HEK293T (cell line): ENCODE measurements around the gene LSM14A.

Experiments
- CTCF ChIA-PET: fragments of 350-600 bp; formaldehyde crosslinking; extraction: SDS; loops from one replicate; lab custom pipeline; 2021; ENCODE audit warnings: antibody characterized with exemption, inconsistent platforms; lab: Yijun Ruan, JAX
- POLR2A ChIA-PET: fragments of 350-600 bp; formaldehyde crosslinking; extraction: SDS; loops from one replicate; lab custom pipeline; 2020; ENCODE audit warnings: antibody characterized with exemption, inconsistent platforms; lab: Yijun Ruan, JAX
- DNase-seq: peaks from one replicate; pipeline ENCODE4 v3.0.0; 2012; ENCODE audit warnings: mixed read lengths; ENCODE audit errors: extremely low spot score
- ARNT ChIP-seq: fragments of 450-650 bp; IDR thresholded peaks from 2 replicates; pipeline ENCODE4 v1.6.1; 2017; ENCODE audit warnings: mild to moderate bottlenecking
- BHLHE40 ChIP-seq: fragments of 450-650 bp; IDR thresholded peaks from 2 replicates; pipeline ENCODE4 v1.6.1; 2016; ENCODE audit warnings: mild to moderate bottlenecking, moderate library complexity, borderline replicate concordance
- CTBP1 ChIP-seq: fragments of 450-650 bp; IDR thresholded peaks from 2 replicates; pipeline ENCODE4 v1.6.1; 2016; ENCODE audit warnings: borderline replicate concordance
- ELF4 ChIP-seq: fragments of 450-650 bp; IDR thresholded peaks from 2 replicates; pipeline ENCODE4 v1.6.1; 2017; ENCODE audit warnings: antibody characterized with exemption
- FOXA1 ChIP-seq: fragments of 450-650 bp; IDR thresholded peaks from 2 replicates; pipeline ENCODE4 v1.6.1; 2016; ENCODE audit warnings: mild to moderate bottlenecking
- FOXK2 ChIP-seq: fragments of 450-650 bp; IDR thresholded peaks from 2 replicates; pipeline ENCODE4 v1.6.1; 2016; ENCODE audit warnings: mild to moderate bottlenecking
- FOXM1 ChIP-seq: fragments of 450-650 bp; IDR thresholded peaks from 2 replicates; pipeline ENCODE4 v1.6.1; 2017; ENCODE audit warnings: mild to moderate bottlenecking, borderline replicate concordance
- HDGF ChIP-seq: fragments of 450-650 bp; IDR thresholded peaks from 2 replicates; pipeline ENCODE4 v1.6.1; 2017; ENCODE audit warnings: antibody characterized with exemption, borderline replicate concordance
- L3MBTL2 ChIP-seq: fragments of 450-650 bp; conservative IDR thresholded peaks from 2 replicates; pipeline ENCODE4 v1.6.1; 2016; ENCODE audit warnings: mild to moderate bottlenecking
- LEF1 ChIP-seq: fragments of 450-650 bp; IDR thresholded peaks from 2 replicates; pipeline ENCODE4 v1.6.1; 2017; ENCODE audit warnings: mild to moderate bottlenecking, borderline replicate concordance
- NFRKB ChIP-seq: fragments of 450-650 bp; IDR thresholded peaks from 2 replicates; pipeline ENCODE4 v1.6.1; 2016; ENCODE audit warnings: mild to moderate bottlenecking, moderate library complexity
- PKNOX1 ChIP-seq: fragments of 450-650 bp; IDR thresholded peaks from 2 replicates; pipeline ENCODE4 v1.6.1; 2016
- SP1 ChIP-seq: fragments of 450-650 bp; IDR thresholded peaks from 2 replicates; pipeline ENCODE4 v1.6.1; 2017
- SUZ12 ChIP-seq: fragments of 450-650 bp; IDR thresholded peaks from 2 replicates; pipeline ENCODE4 v1.6.1; 2016; ENCODE audit warnings: mild to moderate bottlenecking
- TARDBP ChIP-seq: fragments of 450-650 bp; IDR thresholded peaks from 2 replicates; pipeline ENCODE4 v1.6.1; 2016
- ZNF384 ChIP-seq: fragments of 450-650 bp; IDR thresholded peaks from 2 replicates; pipeline ENCODE4 v1.6.1; 2016

Gene LSM14A

GRCh38 chr19:34220472-34221063 is 48.3 kb downstream of the LSM14A start:
- POLR2A ChIA-PET, result no interaction called here

GRCh38 chr19:34222386-34222785 is 50.1 kb downstream of the LSM14A start:
- ChIA-PET CTCF (no interaction called here), POLR2A (no interaction called here)
- DNase-seq, result no peak
- TF ChIP-seq LEF1 (no peak), NFRKB (no peak), TARDBP (no peak), L3MBTL2 (no peak), SUZ12 (no peak), FOXK2 (no peak), ZNF384 (no peak), SP1 (no peak), FOXM1 (no peak), PKNOX1 (no peak), HDGF (no peak), CTBP1 (no peak)

More at GRCh38 chr19:34220472-34221063, 48.3 kb downstream of the LSM14A start:
- peak; percentile 59 for DNase-seq
- TF ChIP-seq FOXK2 (0 out of 2 replicates have a peak, but pooled peaks have one; percentile 63), PKNOX1 (0 out of 2 replicates have a peak, but pooled peaks have one; percentile 44), L3MBTL2 (no peak), ELF4 (no peak), TARDBP (no peak), SUZ12 (no peak), ZNF384 (no peak), NFRKB (no peak), CTBP1 (no peak), SP1 (no peak)
- CTCF ChIA-PET, result interaction anchor here (1.1 kb wide), 1 partner anchor 25 kb away, joined by 3 read pairs; no protein-coding TSS in a partner anchor

GRCh38 chr19:34224996-34225658 is 52.8 kb downstream of the LSM14A start:
- no peak for DNase-seq
- ChIA-PET CTCF (interaction anchor here (0.6 kb wide), 1 partner anchor 9 kb away, joined by 3 read pairs; no protein-coding TSS in a partner anchor), POLR2A (interaction anchor here (1.8 kb wide), 1 partner anchor 53 kb away, joined by 5 read pairs; the partner anchor contains the start of gene LSM14A)
- TF ChIP-seq ARNT, result no peak
- TF ChIP-seq LEF1, result no peak
- TF ChIP-seq L3MBTL2, result no peak
- no peak for TF ChIP-seq HDGF
- no peak for TF ChIP-seq FOXK2
- TF ChIP-seq SP1, result no peak
- no peak for TF ChIP-seq SUZ12
- TF ChIP-seq CTBP1, result no peak
- TF ChIP-seq NFRKB, result no peak
- no peak for TF ChIP-seq FOXA1
- TF ChIP-seq ELF4, result no peak
- no peak for TF ChIP-seq BHLHE40

- no peak for TF ChIP-seq HDGF
- no peak for TF ChIP-seq FOXK2
- no peak for TF ChIP-seq BHLHE40
- no peak for TF ChIP-seq ELF4
- TF ChIP-seq ARNT, result no peak
- TF ChIP-seq TARDBP, result no peak
- TF ChIP-seq SUZ12, result no peak
- TF ChIP-seq FOXM1, result no peak
- TF ChIP-seq NFRKB, result no peak
- no peak for TF ChIP-seq ZNF384
- no peak for TF ChIP-seq LEF1
- TF ChIP-seq FOXA1, result no peak
- no peak for TF ChIP-seq SP1
- no peak for TF ChIP-seq CTBP1
- ChIA-PET CTCF (interaction anchor here (0.6 kb wide), 1 partner anchor 51 kb away, joined by 3 read pairs; no protein-coding TSS in a partner anchor), POLR2A (interaction anchor here (1.8 kb wide), 1 partner anchor 54 kb away, joined by 5 read pairs; the partner anchor contains the start of gene LSM14A)
- no peak for DNase-seq
Observed at GRCh38 chr19:34225659-34226015, 53.3 kb downstream of the LSM14A start.

GRCh38 chr19:34226036-34226435 is 53.7 kb downstream of the LSM14A start:
- ChIA-PET CTCF (interaction anchor here (0.6 kb wide), 2 partner anchors 27 to 52 kb away, joined by 3 read pairs; no protein-coding TSS in a partner anchor), POLR2A (interaction anchor here (1.8 kb wide), 1 partner anchor 54 kb away, joined by 5 read pairs; the partner anchor contains the start of gene LSM14A)
- no peak for DNase-seq
- no peak for TF ChIP-seq SUZ12
- TF ChIP-seq ELF4, result no peak
- TF ChIP-seq CTBP1, result no peak
- TF ChIP-seq FOXK2, result no peak
- no peak for TF ChIP-seq L3MBTL2
- TF ChIP-seq ZNF384, result no peak
- no peak for TF ChIP-seq TARDBP
- no peak for TF ChIP-seq FOXM1
- no peak for TF ChIP-seq NFRKB
- TF ChIP-seq ARNT, result no peak
- no peak for TF ChIP-seq HDGF

GRCh38 chr19:34228347-34228746 is 56.0 kb downstream of the LSM14A start:
- ChIA-PET CTCF (no interaction called here), POLR2A (no interaction called here)
- TF ChIP-seq FOXM1 (no peak), PKNOX1 (no peak), L3MBTL2 (no peak)
- DNase-seq, result no peak
